SK-N-MC (cell line): ENCODE measurements around the gene CAMK2N1.

ENCODE experiments used
- DNase-seq: peaks from one replicate; pipeline ENCODE4 v3.0.0-alpha.2; 2011; ENCODE audit warnings: low read depth, low spot score
- H3K27ac ChIP-seq: fragments of 200-600 bp; sonication (generic); 2 replicates; pipeline ENCODE4 v1.5.1; 2016; ENCODE audit warnings: mixed run types
- H3K36me3 ChIP-seq: fragments of 200-600 bp; sonication (generic); 2 replicates; pipeline ENCODE4 v1.6.1; 2017; ENCODE audit warnings: antibody characterized with exemption, low read length, mixed read lengths; ENCODE audit not compliant: insufficient read depth
- H3K4me3 ChIP-seq: fragments of 200-600 bp; sonication (generic); 2 replicates; pipeline ENCODE4 v1.5.1; 2016
- H3K9ac ChIP-seq: fragments of 200-600 bp; sonication (generic); 2 replicates; pipeline ENCODE4 v1.8.0; 2017; ENCODE audit warnings: mixed run types, mixed read lengths; ENCODE audit not compliant: insufficient read length
- H3K9me3 ChIP-seq: fragments of 200-600 bp; sonication (generic); 2 replicates; pipeline ENCODE4 v1.6.1; 2017; ENCODE audit warnings: low read depth, mild to moderate bottlenecking, antibody characterized with exemption, low read length, moderate library complexity, mixed read lengths
- EZH2 ChIP-seq: fragments of 200-600 bp; sonication (generic); IDR thresholded peaks from one replicate; pipeline ENCODE4 v1.6.1; 2017; ENCODE audit warnings: antibody characterized with exemption
- FOXP2 ChIP-seq: optimal IDR thresholded peaks from 2 replicates; pipeline ENCODE3; 2011; ENCODE audit warnings: mild to moderate bottlenecking, moderate library complexity; ENCODE audit not compliant: insufficient read depth; ENCODE audit errors: extremely low read length, control extremely low read depth
- POLR2AphosphoS5 ChIP-seq: IDR thresholded peaks from 2 replicates; pipeline ENCODE4 v1.6.1; 2012; ENCODE audit warnings: mild to moderate bottlenecking, low read depth, low read length, borderline replicate concordance

Gene CAMK2N1

GRCh38 chr1:20443703-20444586 lies 42.1 kb downstream of the CAMK2N1 start:
- Histone ChIP-seq H3K4me3 (no peak overlapping the region), H3K36me3 (no peaks in the 10 kb centered on the region), H3K9me3 (no peaks in the 10 kb centered on the region), H3K27ac (no peak overlapping the region), H3K9ac (no peak overlapping the region)
- no peak for DNase-seq
- no peak for TF ChIP-seq POLR2AphosphoS5
- TF ChIP-seq FOXP2: no peak
- no peak for TF ChIP-seq EZH2

- TF ChIP-seq POLR2AphosphoS5: no peak
- no peak for TF ChIP-seq EZH2
- TF ChIP-seq FOXP2: no peak
- Histone ChIP-seq H3K27ac (no peak overlapping the region), H3K4me3 (no peak overlapping the region), H3K9me3 (no peaks in the 10 kb centered on the region), H3K9ac (no peak overlapping the region), H3K36me3 (no peaks in the 10 kb centered on the region)
- no peak for DNase-seq
Observed at GRCh38 chr1:20442920-20443625, 42.9 kb downstream of the CAMK2N1 start.

- H3K9ac ChIP-seq: no peak overlapping the region
- no peaks in the 10 kb centered on the region for H3K36me3 ChIP-seq
- TF ChIP-seq POLR2AphosphoS5: no peak
- TF ChIP-seq FOXP2: no peak
- no peak for TF ChIP-seq EZH2
- no peak overlapping the region for H3K27ac ChIP-seq
- no peak for DNase-seq
- no peaks in the 10 kb centered on the region for H3K9me3 ChIP-seq
- H3K4me3 ChIP-seq: no peak overlapping the region
Observed at GRCh38 chr1:20440785-20441200, 45.2 kb downstream of the CAMK2N1 start.

GRCh38 chr1:20439282-20439681 lies 46.7 kb downstream of the CAMK2N1 start:
- no peak overlapping the region for H3K27ac ChIP-seq
- no peak overlapping the region for H3K9ac ChIP-seq
- H3K9me3 ChIP-seq: no peaks in the 10 kb centered on the region
- TF ChIP-seq EZH2 (no peak), POLR2AphosphoS5 (no peak), FOXP2 (no peak)
- no peaks in the 10 kb centered on the region for H3K36me3 ChIP-seq
- no peak overlapping the region for H3K4me3 ChIP-seq
- DNase-seq: no peak

GRCh38 chr1:20437640-20438039 lies 48.4 kb downstream of the CAMK2N1 start:
- no peak for DNase-seq
- no peak for TF ChIP-seq EZH2
- no peaks in the 10 kb centered on the region for H3K9me3 ChIP-seq
- no peak overlapping the region for H3K27ac ChIP-seq
- no peak overlapping the region for H3K9ac ChIP-seq
- no peaks in the 10 kb centered on the region for H3K36me3 ChIP-seq
- no peak overlapping the region for H3K4me3 ChIP-seq

GRCh38 chr1:20432891-20433290 lies 53.1 kb downstream of the CAMK2N1 start:
- H3K9ac ChIP-seq: no peak overlapping the region
- H3K36me3 ChIP-seq: no peaks in the 10 kb centered on the region
- TF ChIP-seq FOXP2 (no peak), POLR2AphosphoS5 (no peak), EZH2 (no peak)
- H3K4me3 ChIP-seq: no peak overlapping the region
- H3K9me3 ChIP-seq: no peaks in the 10 kb centered on the region
- H3K27ac ChIP-seq: no peak overlapping the region
- DNase-seq: no peak
